OCI-LY7 (cell line): ENCODE measurements around the gene PLPP3.

Source experiments
- EZH2phosphoT487 ChIP-seq: fragments of 200-600 bp; sonication (generic); IDR thresholded peaks from 2 replicates; pipeline ENCODE4 v1.6.1; 2018; ENCODE audit warnings: low read depth, borderline replicate concordance, mild to moderate bottlenecking, mixed run types, antibody characterized with exemption, low read length, moderate library complexity, mixed read lengths
- TF ChIP-seq, protein P1 (sequence below): fragments of 200-600 bp; sonication (generic); conservative IDR thresholded peaks from 2 replicates; pipeline ENCODE4 v1.5.1; 2014; ENCODE audit warnings: mild to moderate bottlenecking, antibody characterized with exemption, low read length, moderate library complexity, mixed read lengths

DNA sequence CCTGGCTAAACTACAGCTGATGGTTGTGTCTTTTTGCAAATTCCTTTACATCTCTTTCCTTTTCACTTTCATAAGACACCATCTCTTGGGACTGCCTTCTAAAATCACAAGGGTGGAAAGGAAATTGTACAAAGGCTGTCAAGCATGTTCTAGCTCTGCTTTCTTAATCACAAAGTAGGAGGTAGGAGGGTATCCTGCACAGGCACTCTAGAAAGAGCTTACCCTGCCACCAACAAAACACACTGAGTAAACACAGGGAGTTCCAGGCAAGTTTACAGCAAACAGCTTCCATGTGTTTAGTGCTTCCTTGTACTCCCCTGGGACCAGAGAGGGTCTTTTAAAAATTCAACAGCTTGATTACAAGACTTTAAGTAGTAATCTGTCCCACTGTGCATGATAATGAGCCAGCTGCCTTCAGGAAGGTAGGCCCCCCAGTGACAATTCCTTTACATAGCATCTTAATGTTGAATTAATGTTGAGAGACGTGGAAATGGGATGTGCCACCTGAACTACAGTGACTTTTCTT lies 2.4 kb downstream of the PLPP3 start:
- TF ChIP-seq, protein P1, sequence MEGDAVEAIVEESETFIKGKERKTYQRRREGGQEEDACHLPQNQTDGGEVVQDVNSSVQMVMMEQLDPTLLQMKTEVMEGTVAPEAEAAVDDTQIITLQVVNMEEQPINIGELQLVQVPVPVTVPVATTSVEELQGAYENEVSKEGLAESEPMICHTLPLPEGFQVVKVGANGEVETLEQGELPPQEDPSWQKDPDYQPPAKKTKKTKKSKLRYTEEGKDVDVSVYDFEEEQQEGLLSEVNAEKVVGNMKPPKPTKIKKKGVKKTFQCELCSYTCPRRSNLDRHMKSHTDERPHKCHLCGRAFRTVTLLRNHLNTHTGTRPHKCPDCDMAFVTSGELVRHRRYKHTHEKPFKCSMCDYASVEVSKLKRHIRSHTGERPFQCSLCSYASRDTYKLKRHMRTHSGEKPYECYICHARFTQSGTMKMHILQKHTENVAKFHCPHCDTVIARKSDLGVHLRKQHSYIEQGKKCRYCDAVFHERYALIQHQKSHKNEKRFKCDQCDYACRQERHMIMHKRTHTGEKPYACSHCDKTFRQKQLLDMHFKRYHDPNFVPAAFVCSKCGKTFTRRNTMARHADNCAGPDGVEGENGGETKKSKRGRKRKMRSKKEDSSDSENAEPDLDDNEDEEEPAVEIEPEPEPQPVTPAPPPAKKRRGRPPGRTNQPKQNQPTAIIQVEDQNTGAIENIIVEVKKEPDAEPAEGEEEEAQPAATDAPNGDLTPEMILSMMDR = peak; percentile 77
- TF ChIP-seq EZH2phosphoT487 = no peak
